B cell (primary cell): Measurements from ENCODE around the gene NCAPG.

ENCODE experiments used
- EZH2 ChIP-seq: IDR thresholded peaks from 2 replicates; pipeline ENCODE4 v1.6.1; 2012; ENCODE audit warnings: borderline replicate concordance, low read depth, mild to moderate bottlenecking, moderate library complexity, low read length; ENCODE audit not compliant: insufficient read depth, poor library complexity, severe bottlenecking
- TF ChIP-seq, protein P1 (sequence below): fragments of 200-600 bp; IDR thresholded peaks from one replicate; pipeline ENCODE4 v1.8.0; 2022; ENCODE audit warnings: antibody characterized with exemption, mild to moderate bottlenecking

DNA sequence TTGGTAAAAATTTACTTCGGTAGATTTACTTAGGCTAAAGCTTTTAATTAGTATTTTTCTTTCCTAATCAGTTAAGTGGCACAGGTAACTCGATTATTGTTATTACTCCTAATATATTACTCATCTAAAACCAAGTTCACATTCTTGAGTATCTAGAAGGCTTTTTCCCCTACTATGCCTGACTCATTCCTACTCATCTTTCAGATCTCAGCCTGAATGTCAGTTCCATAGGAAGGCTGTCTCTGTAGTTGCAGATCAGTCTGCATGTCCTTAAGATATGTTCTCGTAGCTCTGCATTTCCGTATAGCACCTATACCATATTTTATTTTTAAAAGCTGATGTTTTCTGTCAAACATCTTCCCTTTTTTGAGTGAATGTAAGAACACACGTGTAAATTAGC is 23.5 kb upstream of the NCAPG start:
- TF ChIP-seq, protein P1, sequence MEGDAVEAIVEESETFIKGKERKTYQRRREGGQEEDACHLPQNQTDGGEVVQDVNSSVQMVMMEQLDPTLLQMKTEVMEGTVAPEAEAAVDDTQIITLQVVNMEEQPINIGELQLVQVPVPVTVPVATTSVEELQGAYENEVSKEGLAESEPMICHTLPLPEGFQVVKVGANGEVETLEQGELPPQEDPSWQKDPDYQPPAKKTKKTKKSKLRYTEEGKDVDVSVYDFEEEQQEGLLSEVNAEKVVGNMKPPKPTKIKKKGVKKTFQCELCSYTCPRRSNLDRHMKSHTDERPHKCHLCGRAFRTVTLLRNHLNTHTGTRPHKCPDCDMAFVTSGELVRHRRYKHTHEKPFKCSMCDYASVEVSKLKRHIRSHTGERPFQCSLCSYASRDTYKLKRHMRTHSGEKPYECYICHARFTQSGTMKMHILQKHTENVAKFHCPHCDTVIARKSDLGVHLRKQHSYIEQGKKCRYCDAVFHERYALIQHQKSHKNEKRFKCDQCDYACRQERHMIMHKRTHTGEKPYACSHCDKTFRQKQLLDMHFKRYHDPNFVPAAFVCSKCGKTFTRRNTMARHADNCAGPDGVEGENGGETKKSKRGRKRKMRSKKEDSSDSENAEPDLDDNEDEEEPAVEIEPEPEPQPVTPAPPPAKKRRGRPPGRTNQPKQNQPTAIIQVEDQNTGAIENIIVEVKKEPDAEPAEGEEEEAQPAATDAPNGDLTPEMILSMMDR, result no peak
- TF ChIP-seq EZH2, result no peak
